Amygdala (tissue), 56 donors: ENCODE data around the gene TC2N.
"Not testable (repeated sequence)": the region's sequence is repeated elsewhere in the genome, so short reads cannot be mapped to it uniquely, and the experiment has no call there.

Experiments
- DNase-seq, 56 donors: peaks; one replicate each; lab custom pipeline; 2025; lab: John Stamatoyannopoulos, UW

TC2N gene

DNA sequence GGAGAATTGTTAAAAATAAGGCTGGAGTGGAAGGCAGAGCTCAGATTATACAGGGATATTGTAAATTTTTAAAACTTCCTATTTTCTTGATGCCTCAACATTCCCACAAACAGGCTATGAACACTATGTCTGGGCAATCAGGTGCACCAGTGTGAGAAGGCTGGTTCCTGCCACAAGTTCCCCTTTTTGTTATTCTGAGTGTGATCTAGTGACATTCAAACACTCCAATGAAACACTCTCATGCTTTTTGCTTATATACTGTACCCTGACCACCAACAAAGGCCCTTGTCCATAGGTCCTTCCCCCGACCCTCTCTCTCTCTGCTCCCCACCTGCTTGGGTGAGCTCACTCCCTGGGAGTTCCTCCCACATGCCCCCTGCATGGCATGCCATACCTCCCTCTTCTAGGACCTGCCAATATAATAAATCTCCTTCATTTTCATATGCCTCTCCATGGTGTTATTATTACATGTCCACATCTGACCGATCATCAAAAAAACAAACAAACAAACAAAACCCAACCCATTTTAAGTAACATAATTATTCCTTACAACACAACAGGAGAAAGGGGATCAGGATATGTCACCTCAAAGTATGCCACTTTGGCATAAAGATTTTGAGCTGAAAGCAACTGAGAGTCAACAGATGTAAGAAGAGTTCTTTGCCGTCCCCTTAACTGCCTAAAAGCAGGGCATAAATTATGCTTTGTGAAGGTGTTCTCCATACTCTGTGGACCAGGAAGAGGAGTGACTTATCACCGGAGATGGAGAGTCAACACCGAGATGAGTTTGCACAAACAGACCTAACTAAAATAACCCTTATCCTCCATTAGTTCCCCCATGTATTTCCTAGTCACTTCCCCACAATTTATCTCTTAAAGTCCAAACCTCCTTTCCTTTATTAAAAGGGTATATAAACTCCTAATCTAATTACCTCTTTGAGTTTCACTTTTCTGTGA, 92.9 kb downstream of the TC2N start:
- no peak for DNase-seq

DNA sequence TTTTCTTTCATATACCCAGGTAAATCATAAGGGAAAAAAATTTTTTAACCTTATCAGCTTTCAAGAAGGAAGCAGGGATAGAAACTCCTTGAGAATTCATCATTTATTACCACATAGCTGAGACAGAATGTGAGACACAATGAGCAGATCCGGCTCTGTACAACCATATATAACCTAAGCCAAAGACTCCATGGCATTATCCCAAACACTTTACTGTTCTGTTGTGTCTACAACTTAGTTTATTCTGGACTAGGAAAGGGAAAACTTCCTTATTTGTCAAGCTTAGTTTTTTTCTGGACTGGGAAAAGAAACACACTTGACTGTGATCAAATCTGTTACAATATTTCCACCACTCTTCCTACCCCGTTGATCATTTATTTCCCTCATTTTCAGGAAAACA, 97.2 kb downstream of the TC2N start:
- DNase-seq = no peak

DNA sequence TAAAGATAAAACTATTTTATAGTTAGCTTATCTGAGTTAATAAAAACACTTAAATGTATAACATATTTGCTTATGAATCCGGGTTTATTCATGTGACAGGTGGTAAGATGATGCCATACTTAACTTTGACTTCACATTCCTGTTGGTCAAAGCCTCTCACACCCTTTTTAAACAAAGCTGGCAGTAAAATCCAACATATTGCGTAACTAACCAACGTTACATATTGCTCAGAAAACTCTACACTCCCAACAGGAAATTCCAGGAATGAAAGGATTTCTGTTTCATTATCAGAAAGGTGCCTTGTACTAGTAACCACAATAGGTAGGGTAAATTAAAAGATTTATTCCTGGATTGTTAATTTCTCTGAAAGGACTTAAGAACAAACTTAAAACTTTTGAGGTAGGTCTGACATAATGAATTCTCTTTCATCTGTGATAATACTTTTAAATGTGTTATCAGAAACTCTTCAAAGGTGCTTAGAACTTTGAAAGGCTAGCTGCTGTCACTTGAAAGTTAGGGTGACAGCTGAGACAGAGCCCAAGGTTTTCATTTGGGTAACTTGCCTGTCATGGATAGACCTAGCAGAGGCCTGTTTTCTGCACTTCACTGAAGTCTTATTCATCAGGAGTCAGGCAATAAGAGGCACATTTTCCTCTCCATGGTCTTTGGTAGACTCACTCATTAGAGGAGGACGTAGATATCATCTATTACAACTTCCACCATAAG, 111.6 kb downstream of the TC2N start:
- DNase-seq = no peak

GRCh38 chr14:91754819-91755218, 112.5 kb downstream of the TC2N start:
- DNase-seq = no peak

DNA sequence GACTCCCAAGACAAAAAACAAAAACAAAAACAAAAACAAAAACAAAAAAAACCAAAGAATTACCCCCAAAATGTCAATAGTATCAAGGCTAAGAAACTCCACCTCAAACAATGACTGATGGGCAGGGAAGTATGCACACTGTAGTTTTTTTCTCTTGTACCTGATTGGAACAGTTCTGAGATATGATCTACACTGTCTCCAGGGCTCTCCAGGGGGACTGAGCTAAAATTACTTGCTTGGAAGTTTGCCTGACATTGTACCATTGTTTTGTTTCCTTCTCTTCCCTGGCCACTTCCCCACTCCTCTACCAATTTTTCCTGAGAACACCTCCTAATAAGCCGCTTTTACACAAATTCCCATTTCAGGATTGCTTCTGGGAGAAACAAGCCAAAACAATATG, 113.2 kb downstream of the TC2N start:
- no peak for DNase-seq

GRCh38 chr14:91753501-91754128, 113.7 kb downstream of the TC2N start:
- no peak for DNase-seq

GRCh38 chr14:91752961-91753360, 114.4 kb downstream of the TC2N start:
- no peak for DNase-seq

DNA sequence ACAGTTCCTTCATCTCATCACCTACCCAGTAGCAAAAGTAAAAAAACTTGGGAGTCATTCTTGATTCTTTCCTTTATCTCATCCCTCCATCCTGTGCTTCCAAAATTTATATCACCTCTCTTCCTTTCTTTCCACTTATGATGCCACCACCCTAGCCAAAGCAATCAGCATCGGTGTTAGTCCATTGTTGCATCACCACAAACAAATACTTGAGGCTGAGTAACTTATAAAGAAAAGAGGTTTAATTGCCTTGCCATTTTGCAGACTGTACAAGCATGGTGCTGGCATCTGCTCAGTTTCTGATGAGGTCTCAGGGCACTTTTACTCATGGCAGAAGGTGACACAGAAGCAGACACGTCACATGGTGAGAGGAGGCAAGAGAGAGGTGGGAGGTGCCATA, 115.6 kb downstream of the TC2N start:
- DNase-seq = no peak

DNA sequence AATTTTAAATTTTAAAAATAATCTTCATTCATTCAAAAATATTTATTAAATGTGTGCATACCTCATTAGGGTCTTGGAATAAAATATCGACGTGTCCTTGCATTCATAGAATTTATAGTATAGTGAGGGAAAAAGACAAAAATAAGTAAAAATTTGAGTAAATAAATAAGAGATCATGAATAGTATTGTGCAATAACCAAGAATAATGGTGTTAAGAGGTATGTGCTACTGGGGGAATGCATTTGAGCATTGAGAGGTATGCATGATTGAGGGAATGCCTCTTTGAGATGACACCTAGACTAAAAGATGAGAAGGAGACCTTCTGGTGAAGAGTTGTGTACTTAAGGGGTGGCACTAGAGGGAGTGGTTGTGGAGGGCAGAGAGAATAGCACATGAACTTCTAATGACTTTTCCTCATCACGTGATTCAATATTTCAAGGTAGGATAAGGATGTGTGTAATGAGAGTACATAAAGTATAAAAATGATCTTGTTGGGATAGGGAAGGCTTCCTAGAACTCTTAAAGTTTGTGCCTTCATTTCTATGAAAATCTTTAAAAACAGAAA, 116.6 kb downstream of the TC2N start:
- DNase-seq = no peak

DNA sequence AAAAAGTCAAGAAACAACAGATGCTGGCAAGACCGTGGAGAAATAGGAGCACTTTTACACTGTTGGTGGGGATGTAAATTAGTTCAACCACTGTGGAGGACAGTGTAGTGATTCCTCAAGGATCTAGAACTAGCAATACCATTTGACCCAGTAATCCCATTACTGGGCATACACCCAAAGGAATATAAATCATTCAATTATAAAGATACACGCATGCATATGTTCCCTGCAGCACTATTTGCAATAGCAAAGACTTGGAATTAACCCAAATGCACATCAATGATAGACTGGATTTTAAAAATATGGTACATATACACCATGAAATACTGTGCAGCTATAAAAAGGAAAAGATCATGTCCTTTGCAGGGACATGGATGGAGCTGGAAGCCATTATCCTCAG, 117.5 kb downstream of the TC2N start:
- no peak for DNase-seq

DNA sequence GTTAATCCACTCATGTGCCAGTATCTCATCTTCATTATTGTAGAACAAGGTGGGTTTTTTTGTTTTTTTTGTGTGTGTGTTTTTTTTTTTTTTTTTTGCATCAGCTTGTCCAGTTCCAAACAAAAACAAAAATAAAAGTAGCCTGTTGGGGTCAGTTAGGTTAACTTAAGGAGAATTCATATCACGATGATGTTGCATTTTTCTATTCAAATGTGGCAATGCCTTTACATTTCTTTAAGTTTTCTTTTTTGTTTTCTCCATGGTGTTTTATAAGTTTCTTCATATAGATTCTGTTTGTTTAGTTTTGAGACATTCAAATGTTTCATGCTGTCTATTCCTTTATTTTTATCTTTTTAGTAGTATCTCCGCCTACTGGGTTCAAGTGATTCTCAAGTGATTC, 119.3 kb downstream of the TC2N start:
- DNase-seq = no peak

DNA sequence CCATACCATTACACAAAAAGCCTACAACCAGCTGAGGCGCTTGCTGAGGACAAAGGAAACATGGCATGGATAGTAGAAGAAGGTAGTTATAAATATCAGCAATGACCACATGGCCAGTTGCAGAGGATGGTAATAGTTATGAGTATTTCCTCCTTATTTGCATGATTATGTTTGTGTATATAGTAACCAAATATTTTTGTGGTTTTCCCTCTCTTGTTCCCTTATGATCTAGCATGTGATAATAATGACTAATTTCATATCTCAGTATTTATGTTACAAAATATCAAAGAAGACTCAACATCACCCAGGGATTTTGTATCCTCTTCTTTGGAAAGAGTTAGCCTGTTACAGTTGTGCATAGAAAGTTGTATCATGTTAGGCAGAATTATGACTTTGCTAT, 122.0 kb downstream of the TC2N start:
- no peak for DNase-seq

DNA sequence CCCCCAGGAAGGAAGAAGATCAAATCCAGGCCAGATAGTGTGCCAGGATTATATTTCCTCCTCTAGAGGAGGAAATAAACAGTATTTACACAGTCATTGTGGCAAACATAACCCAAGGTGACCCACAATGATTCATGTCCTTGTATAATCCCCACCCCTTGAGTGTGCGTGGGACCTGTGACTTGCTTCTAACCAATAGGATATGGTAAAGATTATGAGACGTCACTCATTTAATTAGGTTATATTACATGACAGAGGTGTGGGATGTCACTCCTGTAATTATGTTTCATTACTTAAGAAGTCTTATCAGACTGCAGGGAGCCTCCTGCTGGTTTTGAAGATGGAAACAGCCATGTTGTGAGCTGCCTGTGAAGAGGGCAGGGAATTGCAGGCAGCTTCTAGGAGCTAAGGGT, 123.3 kb downstream of the TC2N start:
- DNase-seq = no peak

DNA sequence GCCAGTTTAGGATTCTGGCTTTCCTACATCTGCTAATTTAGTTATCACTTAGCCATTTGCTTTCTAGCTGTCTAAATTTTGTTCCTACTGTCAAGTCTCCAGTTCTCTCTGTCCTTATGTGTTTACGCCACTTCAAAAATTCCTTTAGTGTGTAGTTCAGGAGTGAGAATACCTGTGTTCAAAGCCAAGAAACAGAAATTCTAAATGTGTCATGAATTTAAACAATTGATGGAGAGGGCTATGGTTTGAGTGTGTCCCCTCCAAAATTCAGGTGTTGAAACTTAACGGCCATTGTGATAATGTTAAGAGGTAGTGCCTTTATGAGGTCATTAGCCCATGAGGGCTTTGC, 124.1 kb downstream of the TC2N start:
- no peak for DNase-seq

DNA sequence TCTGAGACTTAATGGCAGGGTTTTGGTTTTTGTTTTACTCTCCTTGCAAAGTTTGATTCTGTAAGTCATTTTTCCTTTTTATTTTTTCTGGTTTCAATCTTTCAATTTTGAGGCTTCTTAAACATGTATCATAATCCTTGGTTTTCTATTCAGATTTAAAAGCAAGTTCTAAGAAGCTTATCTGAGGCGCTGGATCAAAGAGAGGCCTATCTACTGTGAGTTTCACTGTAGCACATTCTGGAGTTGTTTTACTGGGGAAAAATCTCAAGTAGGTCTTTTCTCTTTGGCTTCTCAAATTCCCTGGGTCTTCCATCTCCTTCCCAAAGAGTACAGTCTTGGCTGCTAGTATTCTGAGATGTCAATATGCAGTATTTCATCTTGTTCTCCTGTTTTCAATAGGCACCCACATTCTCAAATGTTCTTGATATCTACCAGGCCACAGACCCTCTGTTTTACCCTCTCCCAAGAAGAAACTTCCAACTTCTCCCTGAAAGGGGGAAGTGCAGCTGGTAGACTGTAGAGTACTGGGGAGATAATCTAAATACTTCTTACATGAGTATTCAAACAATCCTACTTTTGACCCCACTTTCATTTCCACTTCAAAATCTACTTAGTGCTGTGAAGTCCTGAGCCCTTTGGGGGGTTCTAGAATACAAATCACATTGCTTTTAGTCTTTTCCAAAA, 124.6 kb downstream of the TC2N start:
- no peak for DNase-seq

DNA sequence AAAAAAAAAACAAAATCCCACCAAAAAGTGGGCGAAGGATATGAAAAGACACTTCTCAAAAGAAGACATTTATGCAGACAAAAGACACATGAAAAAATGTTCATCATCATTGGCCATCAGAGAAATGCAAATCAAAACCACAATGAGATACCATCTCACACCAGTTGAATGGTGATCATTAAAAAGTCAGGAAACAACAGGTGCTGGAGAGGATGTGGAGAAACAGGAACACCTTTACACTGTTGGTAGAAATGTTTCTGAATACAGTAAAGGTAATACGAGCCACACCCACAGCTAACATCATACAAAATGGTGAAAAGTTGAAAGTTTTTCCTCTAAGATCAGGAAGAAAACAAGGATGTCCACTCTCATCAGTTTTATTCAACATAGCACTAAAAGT, 127.5 kb downstream of the TC2N start:
- not testable (repeated sequence) for DNase-seq

DNA sequence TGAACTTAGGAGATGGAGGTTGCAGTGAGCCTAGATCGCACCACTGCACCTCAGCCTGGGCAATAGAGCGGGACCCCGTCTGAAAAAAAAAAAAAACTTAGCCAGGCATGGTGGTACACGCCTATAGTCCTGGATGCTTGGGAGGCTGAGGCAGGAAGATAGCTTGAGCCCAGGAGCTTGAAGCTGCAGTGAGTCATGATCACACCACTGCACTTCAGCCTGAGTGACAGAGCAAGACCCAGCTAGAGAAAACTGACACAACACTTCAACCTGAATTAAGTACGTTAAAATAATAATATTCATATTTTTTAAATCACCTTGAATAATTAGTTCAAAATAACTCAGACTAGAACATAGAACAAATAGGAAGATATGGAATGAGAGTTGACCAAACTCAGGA, 129.7 kb downstream of the TC2N start:
- DNase-seq = no peak

DNA sequence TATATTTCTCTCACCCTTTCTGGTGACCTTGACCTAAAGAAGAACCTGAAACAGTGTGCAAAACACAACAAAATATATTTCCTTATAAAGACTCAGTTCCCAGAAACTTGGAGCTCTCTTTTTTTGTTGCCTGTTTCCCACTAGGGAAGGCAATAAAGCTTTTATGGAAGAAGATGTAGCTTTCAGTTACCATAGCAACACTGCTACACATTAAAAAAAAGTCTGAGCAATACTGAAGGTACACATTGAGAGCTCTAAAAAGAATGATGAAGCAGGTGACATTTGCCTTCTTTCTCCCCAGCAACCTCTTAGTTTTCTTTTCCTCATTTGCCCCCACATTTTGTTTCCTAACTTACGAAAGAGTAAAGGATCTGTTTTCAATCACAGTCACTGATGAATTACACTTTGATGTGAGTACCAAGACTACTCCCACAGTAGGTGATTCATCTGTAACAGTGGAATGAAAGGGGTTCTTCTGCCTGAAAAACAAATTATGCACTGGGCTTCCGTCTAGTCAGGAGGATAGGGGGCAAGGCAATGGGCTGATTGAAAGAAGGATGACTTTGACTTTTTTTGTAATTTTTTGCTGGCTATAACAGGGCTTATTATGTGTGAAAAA, 134.4 kb downstream of the TC2N start:
- DNase-seq = no peak

- no peak for DNase-seq
Observed at GRCh38 chr14:91732439-91732838, 134.9 kb downstream of the TC2N start.

GRCh38 chr14:91731986-91732385, 135.3 kb downstream of the TC2N start, which contains the start of gene CATSPERB:
CATSPERB (minus strand) TSS chr14:91732086; CDS start chr14:91729479, 2,607 bp downstream.
- no peak for DNase-seq
